NCI-H460 (cell line): Measurements from ENCODE around the gene LRRC27. TPM values are rescaled to one million over a fixed set of nuclear protein-coding genes. Genes with fewer than 3 reads are reported as not detected.

Experiments used
- DNase-seq: peaks from one replicate; pipeline ENCODE4 v3.0.0-alpha.2; 2016; ENCODE audit warnings: low read depth; ENCODE audit errors: extremely low read depth
- total RNA-seq: library from RNA; depleted of rRNA; stranded (reverse); fragments of >200 nt; shearing (Covaris generic); gene quantifications from 2 replicates; pipeline ENCODE4 v1.2.3, GENCODE V29; 2014

The LRRC27 gene
- total RNA-seq, 1 experiment from 2014 or later, result 7.8 TPM

DNA sequence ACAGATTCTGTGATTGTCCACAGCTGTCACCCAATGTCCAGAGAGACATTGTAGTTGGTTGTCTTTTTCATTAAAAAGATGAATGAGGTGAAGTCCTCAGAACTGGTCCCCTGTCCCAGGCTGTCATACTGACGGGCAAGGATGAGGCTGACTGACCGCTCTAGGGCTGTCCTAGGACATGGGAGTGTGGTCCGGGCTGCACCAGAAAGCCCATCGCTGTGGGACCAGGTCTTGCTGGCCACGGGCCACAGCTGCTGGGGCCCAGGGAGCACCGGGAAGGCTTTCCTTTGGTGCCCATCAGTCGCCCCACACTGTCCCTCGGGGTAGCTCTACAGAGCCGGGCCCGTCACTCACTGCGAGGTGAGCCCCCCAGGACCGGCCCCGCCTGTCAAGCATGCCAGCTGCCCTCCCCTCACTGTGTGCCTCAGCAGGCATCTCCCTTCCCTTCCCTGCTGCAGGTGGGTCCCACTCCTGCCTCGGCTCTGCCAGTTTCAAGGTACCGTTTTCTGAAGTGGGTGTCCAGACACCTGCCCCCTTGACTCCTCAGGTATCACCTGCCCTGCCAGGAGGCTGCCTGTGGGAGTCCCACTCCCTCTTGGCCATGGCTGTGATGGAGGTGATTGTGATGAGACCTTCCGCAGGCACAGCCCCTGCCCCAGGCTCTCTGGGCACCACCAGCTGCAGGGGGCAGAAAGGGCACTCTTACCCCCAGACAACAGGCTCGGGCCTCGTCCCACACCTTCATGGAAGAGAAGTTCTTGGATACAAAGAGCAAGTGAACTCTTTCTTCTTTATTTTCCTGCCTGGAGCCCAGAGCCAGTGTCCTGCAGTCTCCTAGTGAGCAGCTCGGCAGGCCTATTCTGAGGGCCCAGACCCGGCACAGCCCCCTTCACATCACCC is 21.7 kb downstream of the LRRC27 start:
- no peak for DNase-seq

- DNase-seq, result no peak
Measured at GRCh38 chr10:132354356-132355094, 22.5 kb downstream of the LRRC27 start.

- DNase-seq, result no peak
Measured at GRCh38 chr10:132355297-132355696, 23.3 kb downstream of the LRRC27 start.

DNA sequence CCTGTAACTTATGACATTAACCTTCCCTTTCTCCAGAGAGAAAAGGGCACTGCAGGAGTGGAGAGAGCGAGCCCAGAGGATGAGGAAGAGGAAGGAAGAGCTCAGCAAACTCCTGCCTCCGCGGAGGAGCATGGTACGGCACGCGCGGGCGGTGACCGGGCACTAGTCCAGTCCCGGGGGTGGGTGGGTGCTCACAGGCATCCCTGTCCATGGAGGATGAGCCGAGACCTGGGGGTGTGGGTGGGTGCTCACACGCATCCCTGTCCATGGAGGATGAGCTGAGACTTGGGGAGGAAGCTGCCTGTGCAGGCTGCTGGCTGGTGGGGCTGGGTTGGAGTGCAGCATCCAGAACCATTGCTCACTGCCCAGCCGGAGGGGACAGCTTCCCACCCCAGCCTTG is 23.8 kb downstream of the LRRC27 start:
- no peak for DNase-seq

DNA sequence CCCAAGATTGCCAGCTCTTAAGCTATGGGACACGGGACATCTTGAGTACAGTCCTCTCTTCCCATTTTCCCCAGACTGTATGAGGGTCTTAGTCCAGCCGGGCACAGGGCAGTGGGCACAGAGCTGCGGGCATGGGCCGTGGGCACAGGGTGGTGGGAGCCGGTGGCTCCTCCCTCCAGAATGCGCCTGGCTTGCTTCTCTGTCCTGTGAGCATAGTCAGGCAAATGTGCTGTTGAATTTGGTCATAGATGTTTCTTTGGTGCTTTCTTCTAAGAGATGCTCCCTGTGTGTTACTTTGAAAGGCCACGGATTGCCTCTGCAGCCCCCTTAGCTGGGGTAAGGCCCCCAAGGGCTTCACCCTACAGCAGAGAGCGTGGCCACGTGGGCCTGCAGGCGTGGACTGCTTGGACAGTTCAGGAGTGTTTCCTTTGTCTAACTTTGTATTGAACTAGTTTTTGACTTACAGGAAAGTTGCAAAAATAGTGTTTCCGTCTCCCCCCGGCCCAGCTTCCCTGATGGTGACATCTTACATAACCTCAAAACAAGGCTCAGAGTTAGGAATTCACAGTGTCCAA is 24.7 kb downstream of the LRRC27 start:
- no peak for DNase-seq

DNA sequence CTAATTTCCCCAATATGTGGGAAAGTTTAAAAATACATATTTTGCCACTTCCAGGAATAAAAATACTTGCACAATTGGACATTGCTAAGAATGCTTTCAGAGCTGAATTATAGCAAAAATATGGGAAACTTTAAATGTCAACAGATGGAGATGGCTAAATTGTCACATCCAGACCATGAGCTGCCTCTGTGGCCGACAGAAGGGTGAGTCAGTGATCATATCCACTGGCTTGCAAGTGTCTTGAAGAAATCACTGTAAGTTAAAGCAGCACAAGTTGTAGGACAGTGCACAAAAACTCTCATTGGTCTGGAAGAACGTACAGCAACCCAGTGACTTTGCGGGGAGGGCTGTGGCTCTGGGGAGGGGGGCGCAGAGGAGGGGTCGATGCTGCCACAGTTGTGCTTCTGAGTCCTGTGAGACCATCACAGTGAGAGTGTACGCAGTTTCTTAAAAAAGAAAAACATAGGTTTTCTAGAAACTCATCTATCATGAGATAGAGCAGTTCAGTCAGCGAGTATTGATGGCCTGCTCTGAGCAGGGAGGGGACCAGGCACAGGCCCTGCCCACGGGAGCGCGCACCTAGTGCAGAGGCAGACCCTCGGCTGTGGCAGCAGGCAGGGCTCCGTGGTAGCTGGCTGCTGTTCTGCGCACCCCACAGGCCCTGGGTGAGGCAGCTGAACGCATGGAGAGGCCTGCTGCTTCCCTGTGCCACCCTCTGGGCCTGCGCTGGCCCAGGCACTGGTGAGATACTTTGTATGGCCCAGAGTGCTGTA is 25.5 kb downstream of the LRRC27 start:
- no peak for DNase-seq

DNA sequence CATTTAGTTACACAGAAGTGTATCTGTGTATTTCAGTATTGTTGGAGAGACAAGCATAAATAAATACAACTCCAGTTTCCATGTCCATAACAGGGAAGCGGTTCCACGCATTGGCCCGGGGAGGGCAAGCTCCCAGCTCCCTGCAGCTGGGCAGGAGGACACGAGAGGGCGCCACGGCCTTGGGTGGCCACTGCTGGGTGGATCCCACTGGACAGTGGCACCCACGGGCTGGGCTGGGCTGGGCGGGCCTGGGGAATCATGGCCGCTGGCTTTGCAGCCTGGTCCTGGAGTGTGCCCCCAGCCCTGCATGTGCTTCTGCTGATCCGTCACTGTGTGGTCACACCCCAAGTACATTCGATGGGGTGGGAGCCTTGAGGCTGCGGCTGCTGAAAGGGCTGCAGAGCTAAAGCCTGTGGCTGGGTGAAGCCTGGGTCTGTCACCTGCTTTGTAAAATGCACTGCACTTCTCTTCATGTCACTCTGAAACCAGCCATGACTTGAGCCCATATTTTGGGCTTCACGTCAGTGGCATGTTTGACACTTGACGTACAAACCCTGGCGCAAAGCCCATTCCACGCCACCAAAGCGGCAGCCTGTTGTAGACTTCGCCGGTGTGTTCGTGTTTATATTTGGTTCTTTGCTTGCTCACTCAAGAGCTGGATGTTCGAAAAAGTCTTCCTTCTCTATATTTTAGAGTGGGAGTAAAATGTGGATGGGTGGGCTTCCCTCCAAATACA is 27.5 kb downstream of the LRRC27 start:
- DNase-seq, result no peak

- peak; percentile 36 for DNase-seq
Measured at GRCh38 chr10:132360766-132361447, 28.9 kb downstream of the LRRC27 start.

DNA sequence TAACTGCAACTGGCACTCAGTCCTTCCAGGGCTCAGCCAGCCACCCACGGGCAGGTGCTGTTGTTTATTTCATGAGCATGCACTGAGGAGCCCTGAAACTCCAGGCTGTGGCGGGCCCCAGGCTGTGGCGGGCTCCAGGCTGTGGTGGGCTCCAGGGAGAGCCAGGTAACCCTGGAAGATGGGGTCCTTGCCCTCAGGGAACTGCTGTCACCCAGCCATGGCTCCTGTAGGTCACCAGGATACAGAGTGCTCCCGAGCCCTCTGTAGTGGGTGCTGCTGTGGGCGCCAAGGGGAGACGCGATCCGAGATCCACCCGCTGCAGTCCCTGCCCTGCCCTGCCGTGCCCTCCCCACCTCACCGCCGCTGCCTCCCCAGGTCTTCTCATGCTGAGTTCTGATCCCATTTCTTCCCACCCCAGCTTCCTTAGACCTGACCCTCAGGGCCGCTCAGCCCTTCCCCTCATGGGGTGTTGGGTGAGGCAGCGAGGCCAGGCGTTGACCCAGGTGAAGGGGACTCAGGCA is 29.6 kb downstream of the LRRC27 start:
- no peak for DNase-seq

- no peak for DNase-seq
Measured at GRCh38 chr10:132362151-132362611, 30.2 kb downstream of the LRRC27 start.

GRCh38 chr10:132363376-132363775 is 31.4 kb downstream of the LRRC27 start:
- DNase-seq, result no peak

- DNase-seq, result no peak
Measured at GRCh38 chr10:132363921-132364593, 32.1 kb downstream of the LRRC27 start.

GRCh38 chr10:132364594-132364970 is 32.6 kb downstream of the LRRC27 start:
- DNase-seq, result no peak

- no peak for DNase-seq
Measured at GRCh38 chr10:132365102-132365501, 33.1 kb downstream of the LRRC27 start.

DNA sequence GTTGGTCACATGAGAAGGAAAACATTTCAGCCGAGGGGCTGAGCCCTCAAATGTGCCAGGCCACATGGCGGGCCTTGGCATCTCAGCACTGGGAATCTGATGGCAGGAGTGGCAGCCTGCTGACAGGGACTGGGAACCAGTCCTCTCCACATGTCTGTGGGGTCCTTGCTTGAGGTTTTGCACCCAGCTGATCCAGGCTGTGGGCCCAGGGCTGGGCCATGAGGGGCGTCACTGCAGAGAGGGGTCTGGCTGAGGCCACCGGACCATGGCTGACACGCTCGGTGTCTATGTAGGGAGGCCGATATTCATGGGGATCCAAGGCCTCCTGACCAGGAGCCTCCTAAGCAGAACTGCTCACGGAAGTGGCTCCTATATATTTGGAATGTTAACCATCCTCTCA is 34.0 kb downstream of the LRRC27 start:
- DNase-seq, result no peak

DNA sequence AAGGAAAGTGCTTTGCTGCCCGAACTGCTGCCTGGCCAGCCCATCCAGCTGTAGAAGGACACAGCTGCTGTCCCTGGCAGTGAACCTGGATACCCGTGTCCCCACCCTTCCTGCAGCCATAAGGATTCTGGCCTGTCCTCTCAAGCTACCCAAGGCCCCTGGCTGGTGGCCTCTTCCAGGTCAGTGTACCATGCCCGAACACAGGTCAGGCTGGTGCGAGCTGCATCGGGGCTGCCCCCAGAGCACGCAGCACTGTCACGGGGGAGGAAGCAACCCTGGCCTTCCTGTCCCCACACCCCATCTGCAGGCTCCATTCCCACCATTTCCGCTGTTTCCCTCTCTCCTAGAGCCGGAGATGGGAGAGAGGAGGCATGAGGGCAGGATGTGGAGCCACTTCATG is 34.5 kb downstream of the LRRC27 start:
- no peak for DNase-seq

DNA sequence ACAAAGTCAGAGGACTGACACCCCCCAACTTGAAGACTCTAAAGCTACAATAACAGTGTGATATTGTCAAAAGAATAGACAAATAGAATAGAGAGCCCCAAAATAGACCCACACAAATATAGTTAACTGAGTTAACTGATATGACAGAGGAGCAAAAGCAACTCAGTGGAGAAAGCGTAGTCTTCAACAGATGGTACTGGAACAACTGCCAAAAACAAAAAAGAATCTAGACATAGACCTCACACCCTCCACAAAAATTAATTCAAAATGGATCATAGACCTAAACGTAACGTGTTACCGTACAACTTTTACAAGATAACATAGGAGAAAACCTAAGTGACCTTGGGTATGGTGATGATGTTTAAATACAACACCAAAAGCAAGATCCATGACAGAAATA is 36.4 kb downstream of the LRRC27 start:
- no peak for DNase-seq

GRCh38 chr10:132368881-132369635 is 37.1 kb downstream of the LRRC27 start:
- DNase-seq, result no peak
